ENCODE measurements around the gene CACNA1C. TPM values are rescaled to one million over a fixed set of nuclear protein-coding genes. Genes with fewer than 3 reads are reported as not detected.

Gene CACNA1C
- total RNA-seq, 1 experiment from 2014 or later: 1.1 TPM

DNA sequence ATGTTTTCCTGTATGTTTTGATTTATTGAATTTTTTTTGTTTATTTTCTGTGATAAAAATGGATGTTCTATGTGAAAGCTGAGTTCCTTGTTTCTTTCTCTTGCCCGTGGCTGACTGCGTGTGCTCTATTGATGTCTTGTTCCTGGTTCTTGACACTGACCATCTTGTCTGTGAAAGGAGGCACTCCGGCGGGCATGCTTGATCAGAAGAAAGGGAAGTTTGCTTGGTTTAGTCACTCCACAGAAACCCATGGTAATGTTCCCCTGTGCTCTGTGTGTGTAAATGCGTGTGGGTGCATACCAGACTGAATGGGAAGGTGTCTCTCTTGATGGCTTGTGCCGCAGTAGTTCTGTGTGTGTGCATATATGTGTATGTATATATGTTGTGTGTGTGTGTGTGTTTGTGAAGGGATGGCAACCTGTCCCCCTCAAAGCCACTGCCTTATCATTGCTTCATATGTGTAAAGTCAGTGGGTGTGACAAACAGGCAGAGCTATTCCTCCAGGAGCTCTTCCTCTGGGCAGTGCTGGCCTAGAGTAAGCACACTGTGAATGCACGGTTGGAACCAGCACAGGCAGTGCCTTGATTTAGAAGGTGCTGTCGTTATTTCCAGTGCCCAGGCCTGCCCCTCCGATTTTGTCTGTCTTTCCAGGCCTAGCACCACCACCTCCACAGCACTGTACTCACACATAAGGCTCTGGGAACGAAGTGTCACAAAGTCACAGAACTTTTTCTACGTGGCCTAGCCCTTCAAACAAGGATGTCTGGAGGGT, 494.7 kb downstream of the CACNA1C start:
- Histone ChIP-seq H3K27ac (ENCODE audit: insufficient read length, low read depth, low read length) (no peak overlapping the region), H2AK5ac (ENCODE audit: insufficient read length, low read length) (no peak overlapping the region), H4K91ac (ENCODE audit: insufficient read length, low read depth, low read length) (no peak overlapping the region), H3K4me2 (ENCODE audit: insufficient read depth, insufficient read length, low read length) (no peak overlapping the region), H3K4me1 (ENCODE audit: insufficient read depth, low read length) (no peaks in the 10 kb centered on the region), H4K20me1 (ENCODE audit: control insufficient read depth, insufficient read depth, insufficient read length) (no peaks in the 10 kb centered on the region), H4K8ac (replicated peaks; ENCODE audit: insufficient read length, low read depth, low read length) (no peak overlapping the region), H2BK12ac (ENCODE audit: insufficient read length, low read depth, low read length) (no peak overlapping the region), H2BK20ac (ENCODE audit: low read depth, low read length, poor library complexity, severe bottlenecking) (no peak overlapping the region), H3K4ac (ENCODE audit: low read depth, low read length) (no peak overlapping the region), H2BK15ac (ENCODE audit: low read depth, low read length) (no peak overlapping the region), H3K23ac (ENCODE audit: insufficient read length, low read depth, low read length) (no peak overlapping the region), H3K14ac (ENCODE audit: insufficient read depth, low read length) (no peak overlapping the region), H3K79me1 (ENCODE audit: insufficient read depth, low read depth, low read length, poor library complexity, severe bottlenecking) (no peaks in the 10 kb centered on the region), H3K9me3 (ENCODE audit: control insufficient read depth, low read depth, low read length) (peaks cover 4% of the 10 kb centered on the region), H2AFZ (ENCODE audit: low read length) (no peak overlapping the region), H3K79me2 (ENCODE audit: insufficient read depth, low read length) (no peaks in the 10 kb centered on the region), H3T11ph (ENCODE audit: low read length) (no peak overlapping the region), H3K27me3 (ENCODE audit: insufficient read depth, low read length) (no peaks in the 10 kb centered on the region), H2BK5ac (ENCODE audit: insufficient read length, low read length) (no peak overlapping the region), H3K18ac (ENCODE audit: insufficient read length, low read depth, low read length) (no peak overlapping the region), H3K9ac (ENCODE audit: extremely low read depth, insufficient read length, low read length) (no peak overlapping the region), H3K23me2 (ENCODE audit: insufficient read length, low read depth, low read length, poor library complexity, severe bottlenecking) (no peaks in the 10 kb centered on the region), H2BK120ac (ENCODE audit: low read depth, low read length, poor library complexity, severe bottlenecking) (no peak overlapping the region), H4K5ac (ENCODE audit: insufficient read length, low read depth, low read length) (no peak overlapping the region), H3K56ac (ENCODE audit: insufficient read length, low read depth, low read length) (no peak overlapping the region)
- no peak overlapping the region for H3K4me3 Mint-ChIP-seq
- no CpG with 5 or more reads among the region's 11 CpGs for WGBS (ENCODE audit: extremely low coverage, insufficient read length, low lambda C conversion rate)
- no peaks in the 10 kb centered on the region for H3K9me3 Mint-ChIP-seq
- H3K36me3 Mint-ChIP-seq (ENCODE audit: insufficient read depth in 1 of 3, low read depth in 3 of 3): no peaks in the 10 kb centered on the region
- DNase-seq: no peak
- peaks cover 6% of the 10 kb centered on the region for H3K27me3 Mint-ChIP-seq (ENCODE audit: low read depth)
- peaks cover 8% of the 10 kb centered on the region in 2 experiments for H3K4me1 Mint-ChIP-seq
- TF ChIP-seq, protein P1, sequence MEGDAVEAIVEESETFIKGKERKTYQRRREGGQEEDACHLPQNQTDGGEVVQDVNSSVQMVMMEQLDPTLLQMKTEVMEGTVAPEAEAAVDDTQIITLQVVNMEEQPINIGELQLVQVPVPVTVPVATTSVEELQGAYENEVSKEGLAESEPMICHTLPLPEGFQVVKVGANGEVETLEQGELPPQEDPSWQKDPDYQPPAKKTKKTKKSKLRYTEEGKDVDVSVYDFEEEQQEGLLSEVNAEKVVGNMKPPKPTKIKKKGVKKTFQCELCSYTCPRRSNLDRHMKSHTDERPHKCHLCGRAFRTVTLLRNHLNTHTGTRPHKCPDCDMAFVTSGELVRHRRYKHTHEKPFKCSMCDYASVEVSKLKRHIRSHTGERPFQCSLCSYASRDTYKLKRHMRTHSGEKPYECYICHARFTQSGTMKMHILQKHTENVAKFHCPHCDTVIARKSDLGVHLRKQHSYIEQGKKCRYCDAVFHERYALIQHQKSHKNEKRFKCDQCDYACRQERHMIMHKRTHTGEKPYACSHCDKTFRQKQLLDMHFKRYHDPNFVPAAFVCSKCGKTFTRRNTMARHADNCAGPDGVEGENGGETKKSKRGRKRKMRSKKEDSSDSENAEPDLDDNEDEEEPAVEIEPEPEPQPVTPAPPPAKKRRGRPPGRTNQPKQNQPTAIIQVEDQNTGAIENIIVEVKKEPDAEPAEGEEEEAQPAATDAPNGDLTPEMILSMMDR (conservative IDR thresholded peaks at IDR 0.05): no peak
- H3K27ac Mint-ChIP-seq: no peak overlapping the region

Data from H9 (cell line).